ENCODE data around the gene IGFBP5.

IGFBP5 gene

DNA sequence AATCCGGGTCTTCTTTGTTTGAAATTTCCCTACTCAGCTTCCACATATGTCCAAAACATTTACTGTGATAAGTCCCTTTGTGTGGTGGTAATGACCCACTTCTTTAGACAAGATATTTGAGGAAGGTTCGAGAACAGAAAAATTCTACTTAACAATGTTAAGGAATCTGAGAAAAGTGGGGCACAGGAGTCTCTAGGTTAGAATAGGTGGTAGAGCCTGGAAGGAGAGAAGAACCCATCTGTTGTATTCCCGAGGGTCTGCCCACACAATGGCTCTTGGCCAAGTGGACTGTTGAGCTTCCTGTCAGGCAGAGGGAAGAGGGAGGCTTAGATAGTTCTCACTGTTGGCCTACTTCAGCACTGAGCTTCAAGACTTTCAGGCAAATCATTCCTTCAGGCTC lies 57.9 kb downstream of the IGFBP5 start:
- no peak for FAIRE-seq

DNA sequence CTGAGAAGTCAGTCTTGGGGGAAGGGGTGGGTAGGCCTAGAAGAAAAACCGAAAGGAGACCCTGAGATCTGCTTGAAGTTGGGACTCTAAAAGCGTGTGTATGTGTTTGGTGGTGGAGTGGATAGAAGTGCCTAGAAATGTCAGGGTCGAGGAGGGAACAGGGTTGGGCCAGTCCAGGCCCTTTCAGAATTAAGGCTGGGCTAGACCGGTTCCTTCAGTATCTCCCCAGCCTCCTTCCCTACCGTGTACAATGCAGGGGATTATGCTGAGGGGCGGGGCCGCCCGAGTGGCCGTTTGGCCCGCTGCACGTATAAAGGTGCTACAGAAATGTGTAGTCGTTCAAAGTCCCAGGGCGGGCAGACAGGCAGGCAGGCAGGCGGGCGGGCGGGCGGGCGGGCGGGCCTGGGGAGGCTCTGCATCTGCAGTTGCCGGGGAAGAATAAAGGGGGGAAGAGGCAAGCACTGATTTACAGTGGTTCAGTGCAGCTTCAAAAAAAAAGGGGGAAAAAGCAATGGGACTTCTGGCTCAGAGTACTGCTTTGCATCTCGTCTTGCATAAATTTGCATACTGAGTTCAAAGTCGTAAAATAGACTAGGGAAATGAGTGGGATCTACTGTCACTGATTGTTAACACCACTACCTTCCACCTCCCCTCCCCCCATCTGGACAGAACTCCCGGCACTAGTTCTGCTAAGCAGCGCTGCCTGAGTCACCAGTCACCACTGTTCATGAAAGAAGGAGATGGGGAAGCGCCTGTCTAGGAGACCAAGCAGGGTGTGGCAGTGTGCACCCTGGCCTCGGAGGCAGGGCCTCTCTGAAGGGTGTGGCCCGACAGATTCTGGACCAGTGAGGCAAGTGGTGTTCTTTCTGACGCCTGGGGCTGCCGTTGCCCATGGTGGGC lies 58.5 kb downstream of the IGFBP5 start:
- FAIRE-seq, result no peak

DNA sequence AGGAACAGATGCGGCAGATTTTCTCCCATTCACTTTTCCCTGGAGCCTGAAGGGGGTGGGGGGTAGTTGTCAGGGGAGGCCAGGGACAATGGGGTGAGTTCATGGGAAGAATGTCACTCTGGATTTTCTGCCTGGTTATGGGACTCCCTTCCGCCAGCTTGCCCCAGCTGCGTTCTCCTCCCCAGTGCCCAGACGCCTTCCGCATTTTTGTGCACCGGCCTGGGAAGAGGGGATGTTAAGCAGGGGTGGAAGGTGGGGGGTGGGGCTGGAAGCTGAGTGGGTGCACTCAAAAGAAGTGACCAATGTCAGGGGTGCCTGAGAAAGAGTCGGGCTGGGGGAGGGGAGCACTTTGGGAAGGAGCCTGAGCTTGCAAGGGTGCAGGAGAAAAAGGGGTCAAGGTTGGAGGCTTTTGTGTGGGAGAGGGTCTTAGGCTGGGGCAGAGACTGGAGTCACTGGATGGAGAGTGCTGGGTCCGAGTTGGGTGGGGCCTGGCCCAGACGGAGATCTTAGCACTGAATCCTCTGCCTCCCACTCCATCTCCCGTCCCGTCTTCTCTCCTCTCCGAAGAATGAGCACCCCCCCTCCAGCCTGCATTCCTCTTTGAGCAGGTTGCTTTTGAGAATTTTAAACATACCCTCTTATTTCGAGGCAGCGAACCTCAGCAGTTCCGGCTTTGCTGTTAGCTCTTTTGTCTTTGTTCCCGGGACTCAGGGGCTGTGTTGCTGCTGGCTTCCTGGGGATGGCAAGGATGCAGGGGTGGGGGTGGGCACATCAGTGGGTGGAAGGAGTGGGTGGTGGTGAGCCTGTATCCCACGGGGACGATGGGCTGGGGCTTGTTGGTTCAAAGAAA lies 59.4 kb downstream of the IGFBP5 start:
- FAIRE-seq, result no peak

DNA sequence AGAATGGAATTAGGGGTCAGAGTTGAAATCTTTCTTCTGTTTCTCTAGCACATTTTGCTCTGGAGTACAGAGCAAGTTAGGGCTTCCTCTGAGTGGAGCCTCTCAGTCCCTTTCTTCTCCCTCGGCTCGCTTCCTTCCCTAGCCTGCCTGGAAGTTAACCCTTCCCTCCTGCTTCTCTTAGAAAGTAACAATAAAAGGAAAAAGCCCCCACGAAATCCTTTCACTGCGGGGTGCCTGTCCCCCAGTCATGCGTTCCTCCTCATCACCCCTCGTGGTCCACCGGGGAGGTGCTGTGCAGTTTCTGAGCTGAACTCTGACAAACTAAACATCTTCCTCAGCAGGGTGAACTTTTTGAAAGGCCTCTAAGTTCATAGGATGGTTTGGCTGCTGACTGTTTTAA lies 60.2 kb downstream of the IGFBP5 start:
- FAIRE-seq, result no peak

DNA sequence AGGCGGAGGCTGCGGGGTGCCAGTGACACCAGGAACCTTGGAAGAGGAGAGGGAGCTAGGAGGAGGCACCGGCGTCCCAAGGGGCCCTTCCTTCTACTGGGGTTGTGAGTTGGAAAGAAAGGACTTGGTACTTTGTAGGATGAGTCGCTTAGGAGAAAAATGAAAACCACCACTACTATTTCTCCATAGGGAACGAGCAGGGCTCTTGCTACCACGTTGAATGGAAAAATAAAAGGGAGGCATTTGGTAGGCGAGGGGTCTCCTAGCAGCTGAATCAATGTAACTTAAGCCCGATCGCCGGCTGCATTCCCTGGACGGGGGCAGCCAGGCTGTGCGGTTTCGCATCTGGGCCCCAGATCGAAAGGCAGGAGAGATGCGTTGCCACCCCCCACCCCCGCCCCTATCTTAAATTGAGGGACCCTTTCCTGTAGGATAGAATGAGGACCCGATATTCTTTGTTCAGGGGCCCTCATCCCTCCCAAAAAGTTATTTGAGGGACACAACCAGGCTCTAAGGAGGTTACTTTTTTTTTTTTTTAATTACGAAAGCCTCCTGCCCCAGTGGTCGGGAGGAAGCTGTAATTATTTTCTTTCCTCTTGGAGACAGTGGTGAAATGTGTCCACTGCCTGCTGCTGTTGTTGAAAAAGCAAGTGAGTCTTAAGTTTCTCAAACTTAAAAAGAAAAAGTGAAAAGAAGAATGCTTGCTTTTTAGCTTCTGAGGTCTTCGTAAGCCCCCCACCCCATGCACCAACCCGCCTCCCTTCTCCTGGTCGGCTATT lies 60.8 kb downstream of the IGFBP5 start:
- no peak for FAIRE-seq

DNA sequence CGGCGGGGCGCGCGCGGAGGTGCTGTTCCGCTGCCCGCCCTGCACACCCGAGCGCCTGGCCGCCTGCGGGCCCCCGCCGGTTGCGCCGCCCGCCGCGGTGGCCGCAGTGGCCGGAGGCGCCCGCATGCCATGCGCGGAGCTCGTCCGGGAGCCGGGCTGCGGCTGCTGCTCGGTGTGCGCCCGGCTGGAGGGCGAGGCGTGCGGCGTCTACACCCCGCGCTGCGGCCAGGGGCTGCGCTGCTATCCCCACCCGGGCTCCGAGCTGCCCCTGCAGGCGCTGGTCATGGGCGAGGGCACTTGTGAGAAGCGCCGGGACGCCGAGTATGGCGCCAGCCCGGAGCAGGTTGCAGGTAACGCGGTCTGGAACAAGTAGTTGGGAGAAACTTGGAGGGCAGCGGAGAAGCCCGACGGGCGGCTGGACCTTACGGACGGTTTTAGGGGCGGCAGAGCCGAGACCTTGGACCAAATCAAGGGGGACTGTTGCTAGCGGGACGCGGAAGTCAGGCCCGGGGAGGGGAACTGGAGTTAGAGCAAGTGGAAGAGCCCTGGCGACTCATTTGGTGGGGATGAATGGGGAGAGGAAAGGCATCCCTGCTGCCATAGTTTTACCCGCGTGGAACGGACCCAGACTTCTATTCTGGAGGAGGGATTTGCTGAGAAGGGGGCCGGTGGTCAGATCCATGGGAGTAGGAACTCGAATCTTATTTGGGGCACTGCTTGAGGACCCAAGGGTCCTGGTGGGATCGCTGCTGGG lies 61.6 kb downstream of the IGFBP5 start:
- no peak for FAIRE-seq

DNA sequence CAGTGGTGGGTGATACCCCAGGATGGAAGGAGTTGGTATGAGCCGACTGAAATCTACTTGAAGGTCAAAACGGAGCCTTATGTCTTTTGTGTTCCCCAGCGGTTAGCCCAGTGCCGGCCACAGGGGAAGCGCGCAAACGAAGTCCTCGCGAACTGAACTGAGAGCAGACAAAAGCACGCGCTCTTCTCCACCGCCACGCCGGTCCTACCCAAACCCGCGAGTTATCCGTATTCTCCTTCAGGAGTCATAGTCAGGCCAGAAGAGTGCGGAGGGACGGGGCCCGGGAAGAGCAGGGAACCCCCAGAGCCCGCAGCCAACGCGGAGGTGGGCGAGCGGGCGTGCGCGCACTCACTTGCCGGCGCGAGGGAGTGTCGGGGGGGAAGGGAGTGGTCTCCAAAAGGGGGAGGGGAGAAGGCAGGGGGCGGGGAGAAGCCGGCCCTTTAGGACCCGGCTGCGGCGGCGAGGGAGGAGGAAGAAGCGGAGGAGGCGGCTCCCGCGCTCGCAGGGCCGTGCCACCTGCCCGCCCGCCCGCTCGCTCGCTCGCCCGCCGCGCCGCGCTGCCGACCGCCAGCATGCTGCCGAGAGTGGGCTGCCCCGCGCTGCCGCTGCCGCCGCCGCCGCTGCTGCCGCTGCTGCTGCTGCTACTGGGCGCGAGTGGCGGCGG lies 62.3 kb downstream of the IGFBP5 start, which contains the start of gene IGFBP2:
Gene IGFBP2, plus strand, starts transcription at position 469 of the 664 bp plus-strand sequence. Its CDS starts 104 bp downstream, at position 573.
- no peak for FAIRE-seq

DNA sequence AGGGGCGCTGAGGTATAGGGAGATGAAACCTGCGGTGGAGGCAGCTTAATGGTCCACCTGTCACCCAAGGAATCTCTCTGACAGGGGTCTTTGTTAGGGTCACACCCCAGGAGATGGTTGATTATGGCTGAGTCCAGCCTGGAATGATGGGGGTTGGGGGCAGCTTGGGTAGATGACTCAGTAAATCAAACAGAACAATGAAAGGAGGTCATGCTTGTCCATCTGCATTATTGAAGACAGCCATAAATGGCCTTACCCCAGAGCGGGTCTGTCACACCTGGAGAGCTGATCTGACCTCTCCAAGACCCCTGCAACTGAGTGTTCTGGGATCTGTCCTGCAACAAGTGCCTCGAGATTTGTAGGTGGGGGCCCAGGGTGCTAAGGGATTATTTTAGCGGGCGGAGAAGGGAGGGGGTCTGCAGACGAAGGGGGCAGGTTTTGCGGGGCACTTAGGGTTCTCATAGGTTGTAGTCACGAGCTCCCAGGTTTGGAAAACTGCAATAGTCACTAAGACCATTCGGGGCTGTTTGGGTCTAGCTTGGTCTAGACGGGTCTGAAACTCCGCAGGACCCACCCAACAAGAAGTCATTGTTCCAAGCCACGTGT lies 62.9 kb downstream of the IGFBP5 start:
- no peak for FAIRE-seq

DNA sequence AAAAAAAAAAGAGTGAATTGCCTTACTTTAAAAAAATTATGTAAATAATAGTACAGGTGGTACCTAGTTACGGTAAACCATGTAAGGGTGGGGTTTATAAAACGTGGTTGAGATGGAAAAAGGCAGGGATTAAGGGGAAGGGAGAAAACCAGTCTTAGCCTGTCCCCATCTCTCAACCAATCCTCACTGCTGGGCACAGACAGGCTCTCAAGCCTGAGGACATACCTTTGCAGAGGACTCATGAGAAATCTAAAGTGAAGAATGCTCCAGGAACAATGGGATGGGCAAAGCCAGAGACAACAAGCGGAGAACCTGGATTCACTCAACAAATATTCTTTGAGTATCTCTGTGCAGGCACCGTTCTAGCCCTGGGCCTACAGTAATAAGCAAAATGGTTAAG lies 65.6 kb downstream of the IGFBP5 start:
- FAIRE-seq, result no peak

DNA sequence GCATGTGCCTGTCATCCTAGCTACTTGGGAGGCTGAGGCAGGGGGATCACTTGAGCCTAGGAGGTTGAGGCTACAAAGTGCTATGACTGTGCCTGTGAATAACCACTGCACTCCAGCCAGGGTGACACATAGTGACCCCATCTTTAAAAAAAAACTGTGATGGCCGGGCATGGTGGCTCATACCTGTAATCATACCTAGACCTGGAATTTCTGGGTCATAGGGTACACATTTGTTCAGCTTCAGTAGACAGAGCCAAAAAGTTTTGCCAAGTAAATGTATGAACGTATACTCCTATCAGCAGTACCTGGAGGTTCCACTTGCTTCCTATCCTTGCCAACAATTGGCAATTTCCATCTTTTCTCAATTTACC lies 68.5 kb downstream of the IGFBP5 start:
- FAIRE-seq, result no peak

DNA sequence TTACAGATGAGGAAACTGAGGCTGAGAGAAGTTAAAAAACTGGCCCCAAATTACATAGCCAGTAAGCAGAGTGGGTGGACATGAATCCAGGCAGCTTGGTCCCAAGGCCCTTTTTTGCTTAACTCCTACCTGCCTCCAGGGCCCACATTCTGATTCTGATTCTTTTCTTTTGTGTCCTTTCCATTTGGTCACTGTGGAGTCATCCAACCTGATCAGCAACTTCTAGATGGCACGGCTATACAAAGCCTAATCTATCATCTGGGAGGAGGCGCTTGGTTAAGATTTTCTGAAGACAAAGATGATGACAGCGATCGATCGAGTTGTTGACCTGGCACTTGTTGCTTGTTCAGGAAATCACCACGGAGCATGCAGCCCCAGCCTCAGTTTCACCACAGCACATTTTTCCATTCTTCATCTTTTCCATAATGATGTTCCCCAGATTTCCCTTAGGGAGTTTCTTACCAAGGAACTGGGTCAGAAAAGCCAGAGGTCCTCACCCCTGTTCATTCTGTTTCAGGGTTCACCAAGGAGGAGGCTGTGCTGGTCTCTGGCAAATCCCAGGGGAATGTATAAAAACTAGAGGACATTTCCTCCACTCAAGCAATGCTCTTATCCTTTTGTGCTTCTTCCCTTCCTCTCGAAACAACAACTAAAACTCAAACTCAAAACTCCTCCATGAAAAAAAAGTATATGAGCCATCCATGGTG lies 69.0 kb downstream of the IGFBP5 start:
- no peak for FAIRE-seq

DNA sequence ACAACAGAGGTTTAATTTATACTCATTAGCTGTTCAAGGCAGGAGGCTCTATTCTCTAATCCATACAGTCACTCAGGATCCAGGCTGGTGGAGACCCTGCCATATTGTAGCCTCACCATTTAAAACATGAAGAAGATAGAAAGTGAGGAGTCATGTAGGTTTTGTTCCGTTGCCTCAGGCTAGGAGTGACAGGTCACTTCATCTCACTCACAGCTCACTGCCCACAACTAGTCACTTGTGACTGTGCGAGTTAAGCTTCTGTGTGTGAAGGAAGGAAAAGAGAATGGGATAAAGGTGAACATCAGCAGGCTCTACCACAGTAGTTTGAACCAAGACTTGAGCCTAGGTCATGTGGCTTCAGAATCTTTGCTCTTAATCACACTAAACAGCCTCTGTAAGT lies 71.1 kb downstream of the IGFBP5 start:
- no peak for FAIRE-seq

DNA sequence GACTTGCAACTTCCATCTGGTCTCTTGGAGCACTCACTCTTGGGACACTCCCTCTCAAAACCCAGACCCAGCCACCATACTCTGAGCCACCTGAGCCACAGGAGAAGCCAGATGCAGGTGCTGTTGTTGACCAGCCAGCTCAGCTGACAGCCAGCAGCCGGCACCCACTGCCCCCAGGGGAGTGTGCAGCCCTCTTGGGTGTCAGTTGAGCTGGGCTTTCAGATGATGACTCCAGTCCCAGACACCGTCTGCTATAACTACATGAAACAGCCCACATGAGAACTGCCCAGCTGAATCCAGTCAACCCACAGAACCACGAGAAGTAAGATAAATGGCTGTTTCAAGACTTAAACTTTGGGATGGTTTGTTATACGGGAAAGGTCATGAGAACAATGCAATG lies 72.8 kb downstream of the IGFBP5 start:
- FAIRE-seq, result no peak

Data from endometrium (tissue), 2 donors.